GM21723 (cell line): ENCODE data around the gene MAL.

Experiments
- ATAC-seq: cut with Tn5 transposase; IDR thresholded peaks from one replicate; pipeline ENCODE4 v1.9.1; 2021; ENCODE audit warnings: mild to moderate bottlenecking, moderate library complexity; ENCODE audit not compliant: unreplicated experiment

MAL gene

DNA sequence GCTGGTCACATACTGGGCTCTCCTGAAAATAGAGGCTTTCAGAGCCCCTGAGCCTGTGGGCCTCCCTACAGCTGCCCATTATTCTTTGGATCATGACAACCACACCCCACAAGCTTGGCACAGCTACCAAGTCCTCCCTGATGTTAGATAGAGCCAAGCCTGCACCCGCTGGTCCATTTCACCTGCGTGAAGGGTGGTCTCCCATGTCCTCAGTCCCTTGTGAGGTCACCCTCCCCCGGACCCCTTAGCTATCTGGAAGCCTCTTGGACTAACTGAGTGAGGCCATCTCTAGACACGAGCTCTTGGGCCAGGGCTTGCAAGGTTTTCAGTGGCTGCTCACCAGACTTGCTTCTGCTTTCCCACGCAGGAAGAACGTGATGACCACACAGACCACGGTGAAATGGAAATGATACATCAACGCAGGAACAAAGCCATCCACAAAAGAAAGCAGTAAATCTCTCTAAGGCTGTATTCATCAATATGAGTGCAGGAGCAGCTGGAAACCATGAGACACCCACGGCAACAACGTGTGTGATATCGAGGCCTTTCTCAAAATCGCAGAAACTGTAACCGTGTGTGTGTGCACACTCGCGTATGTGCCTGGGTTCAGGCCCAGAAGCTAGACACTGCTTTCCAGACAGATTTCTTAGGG is 10.1 kb upstream of the MAL start:
- no peak for ATAC-seq

DNA sequence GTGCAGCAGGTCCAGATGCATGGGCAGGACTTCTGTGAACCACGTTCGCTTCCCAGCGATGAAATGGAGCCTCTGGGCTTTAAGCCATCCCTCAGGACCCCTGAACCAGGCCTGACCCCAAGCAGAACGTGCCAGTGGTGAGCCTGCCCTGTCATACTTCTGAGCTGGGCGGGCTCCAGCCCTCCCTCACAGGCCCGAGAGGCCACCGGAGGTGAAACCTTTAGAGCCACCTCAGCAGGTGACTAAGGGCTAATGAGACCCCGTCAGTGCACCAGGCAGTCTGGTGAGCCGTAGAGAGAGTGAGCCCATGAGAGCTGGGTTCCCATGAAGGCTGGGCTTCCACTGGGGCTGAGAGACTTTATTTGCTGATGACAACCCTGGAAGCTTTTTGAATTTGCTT is 8.9 kb upstream of the MAL start:
- ATAC-seq, result no peak

DNA sequence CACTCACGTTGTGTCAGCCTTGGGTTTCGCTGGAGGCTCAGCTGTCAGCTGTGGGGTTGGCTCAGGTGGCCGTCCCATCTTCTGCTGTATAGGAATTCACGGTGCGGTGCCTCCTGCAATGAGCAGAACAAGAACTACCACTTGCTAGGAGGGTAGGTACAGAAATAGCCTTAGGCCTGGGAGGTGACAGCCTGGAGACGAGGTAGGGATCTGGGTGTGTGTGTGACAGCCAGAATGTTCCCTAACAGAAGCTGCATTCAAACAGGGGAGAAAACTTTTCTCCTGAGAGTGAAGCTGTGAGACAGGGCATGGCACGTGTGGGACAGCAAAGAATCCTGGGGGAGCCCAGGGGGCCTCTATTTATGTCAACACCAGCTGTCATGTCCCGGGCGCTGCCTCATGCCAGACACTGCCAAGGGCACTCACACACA is 8.4 kb upstream of the MAL start:
- ATAC-seq, result no peak

DNA sequence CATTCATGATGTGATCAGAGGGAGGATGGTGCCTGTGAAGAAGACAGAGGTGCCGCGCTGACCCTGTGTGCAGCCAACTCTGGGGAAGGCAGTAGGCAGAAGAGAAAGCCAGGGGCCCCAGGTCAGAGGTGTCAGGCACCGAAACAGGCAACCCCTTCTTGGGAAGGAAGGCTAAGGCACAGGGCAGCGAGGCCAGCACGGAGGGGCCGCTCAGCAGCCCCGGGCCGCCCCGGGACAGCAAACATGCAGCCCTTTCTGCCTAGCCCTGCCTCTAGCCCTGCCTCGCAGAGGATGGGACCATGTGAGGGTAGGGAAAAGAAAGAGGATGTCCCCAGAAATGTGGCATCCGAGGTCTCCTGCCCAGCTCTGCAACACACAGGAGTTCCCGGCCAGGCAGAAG is 7.7 kb upstream of the MAL start:
- ATAC-seq, result no peak

DNA sequence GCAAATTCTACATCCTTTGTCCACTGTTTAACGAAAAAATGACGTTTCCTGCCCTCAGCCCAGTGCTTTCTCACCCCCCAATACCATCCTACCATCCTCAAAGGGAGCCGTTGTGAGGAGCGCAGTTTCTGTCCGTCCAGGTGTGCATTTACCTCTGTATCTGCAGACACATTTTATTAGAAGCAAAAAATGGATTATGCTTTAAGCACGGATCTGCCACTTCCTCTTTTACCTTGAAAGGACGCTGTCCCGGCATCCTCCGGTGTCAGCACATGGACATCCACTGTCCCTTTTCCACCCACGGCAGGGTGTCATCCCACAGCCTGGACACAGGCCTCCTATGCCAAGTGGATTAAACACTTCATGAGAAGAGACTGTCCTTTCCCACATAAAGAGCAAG is 7.2 kb upstream of the MAL start:
- ATAC-seq, result no peak

DNA sequence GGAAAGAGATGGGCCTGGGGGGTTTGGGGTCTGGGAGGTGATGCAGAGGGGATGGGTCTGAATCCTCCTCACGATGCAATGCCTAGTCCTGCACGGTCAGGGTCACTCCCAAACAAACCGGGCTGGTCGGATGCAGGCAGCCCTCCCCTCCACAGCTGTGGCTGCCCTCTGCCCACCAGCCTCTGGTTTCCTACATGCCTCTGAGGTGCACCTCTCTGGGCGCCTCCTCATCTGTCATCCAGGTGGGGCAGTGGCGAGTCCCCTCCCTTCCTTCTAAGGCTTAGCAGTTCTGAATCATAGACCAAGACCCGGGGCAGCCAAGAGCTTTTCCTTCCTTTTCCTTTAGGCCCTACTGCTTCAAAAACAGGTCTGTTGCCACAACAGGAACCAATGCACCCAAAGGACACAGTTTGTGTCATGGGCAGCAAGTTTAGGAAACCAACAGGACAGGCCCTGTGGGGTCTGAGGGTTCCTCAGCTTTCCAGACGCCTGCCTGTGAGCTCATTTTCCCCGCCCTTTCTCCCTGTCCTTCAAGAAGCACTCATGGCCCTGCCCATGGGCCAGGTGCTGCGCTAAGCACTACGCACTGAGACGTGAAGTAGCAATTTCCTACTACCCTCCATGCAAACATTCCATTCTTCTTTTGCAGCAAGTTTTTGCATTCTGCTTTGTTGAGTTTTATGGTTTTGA is 6.5 kb upstream of the MAL start:
- ATAC-seq, result no peak

DNA sequence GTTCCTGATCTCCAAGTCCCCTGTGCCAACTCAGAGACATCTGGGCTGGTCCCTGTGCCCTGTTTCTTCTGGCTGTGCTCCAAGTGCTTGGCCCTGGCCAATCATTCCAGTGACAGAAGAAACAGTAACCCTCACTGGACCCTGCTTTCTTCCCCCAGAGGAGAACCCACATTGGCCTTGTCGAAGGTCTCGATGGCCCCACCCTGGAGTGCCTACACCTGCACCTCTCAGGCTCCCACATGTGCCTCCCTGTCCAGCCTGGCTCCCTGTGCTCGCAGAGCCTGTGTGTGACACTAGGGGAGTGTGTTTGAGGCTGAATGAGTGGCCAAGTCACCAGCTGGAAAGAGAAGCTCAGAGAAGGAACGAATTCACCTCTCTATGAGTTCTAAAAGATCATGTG is 5.9 kb upstream of the MAL start:
- ATAC-seq, result no peak

DNA sequence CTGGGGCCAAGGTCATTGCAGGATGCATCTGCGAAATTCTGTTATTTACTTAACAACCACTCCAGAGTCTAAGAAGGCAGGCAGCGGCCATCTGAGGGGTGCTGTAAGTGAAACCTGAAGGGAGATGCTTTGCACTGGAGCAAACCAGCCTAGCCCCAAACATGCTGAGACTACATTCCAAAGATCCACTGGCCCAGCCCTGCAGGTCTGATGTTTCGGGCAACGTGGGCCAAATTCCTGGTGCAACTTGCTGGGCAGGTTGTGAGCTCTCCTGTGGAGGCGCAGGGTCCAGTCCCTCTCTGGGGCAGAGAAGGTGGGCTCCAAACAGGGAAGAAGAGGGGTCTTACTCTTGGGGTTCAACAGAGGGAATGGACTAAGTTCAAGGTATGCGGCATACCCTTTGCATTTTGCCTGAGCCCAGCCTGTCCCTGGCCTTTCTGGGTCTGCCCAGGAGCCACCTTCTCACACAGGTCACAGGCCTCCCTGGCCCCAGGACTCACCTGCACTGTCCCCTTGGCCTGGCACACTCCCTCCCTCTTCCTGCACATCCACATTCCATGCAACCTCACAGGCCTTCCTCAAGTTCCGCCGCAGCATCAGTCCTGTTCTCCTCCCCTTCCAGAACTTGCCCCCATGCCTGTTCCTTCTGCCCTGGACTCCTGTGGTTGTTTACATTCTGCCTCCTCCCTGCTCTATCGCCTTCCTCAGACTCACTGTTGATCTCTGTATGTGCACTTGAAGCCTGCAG is 5.1 kb upstream of the MAL start:
- ATAC-seq, result no peak

DNA sequence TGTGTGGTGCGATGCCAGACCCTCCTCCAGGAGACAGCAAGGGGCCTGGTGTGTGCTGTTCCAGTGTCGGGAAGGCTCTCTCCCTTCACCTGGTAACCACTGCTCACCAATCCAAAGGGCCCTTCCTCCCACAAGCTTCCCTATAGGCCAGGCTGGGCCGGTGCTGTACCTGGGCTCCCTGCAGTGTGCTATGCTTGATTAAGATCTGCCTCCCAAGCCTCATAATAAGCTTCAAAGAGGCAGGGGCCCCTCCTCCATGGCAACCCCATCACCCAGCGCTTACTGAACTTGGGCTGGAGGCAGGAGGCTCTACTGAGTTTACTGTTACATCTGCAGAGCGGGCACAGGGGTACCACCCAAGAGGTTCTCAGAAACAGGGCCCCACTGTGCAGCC is 4.5 kb upstream of the MAL start:
- no peak for ATAC-seq

DNA sequence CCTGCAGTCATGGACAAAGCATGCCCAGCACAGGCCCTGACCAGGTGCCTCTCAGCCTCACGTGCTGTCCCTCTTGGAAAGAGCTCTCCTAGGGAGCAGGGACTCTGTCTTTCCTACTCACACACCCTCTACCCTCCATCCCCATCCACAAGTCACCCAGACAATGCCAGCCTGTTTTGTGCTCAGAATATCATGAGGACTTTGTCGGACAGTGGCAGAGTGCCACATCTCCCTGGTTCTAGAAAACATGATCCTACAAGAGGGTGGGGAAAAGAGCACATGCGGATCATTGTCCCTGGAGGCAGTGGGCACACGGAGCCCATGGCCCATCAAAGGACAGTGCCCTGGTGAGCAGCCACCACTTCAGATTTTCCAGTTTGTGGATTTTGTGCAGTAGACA is 3.7 kb upstream of the MAL start:
- no peak for ATAC-seq

DNA sequence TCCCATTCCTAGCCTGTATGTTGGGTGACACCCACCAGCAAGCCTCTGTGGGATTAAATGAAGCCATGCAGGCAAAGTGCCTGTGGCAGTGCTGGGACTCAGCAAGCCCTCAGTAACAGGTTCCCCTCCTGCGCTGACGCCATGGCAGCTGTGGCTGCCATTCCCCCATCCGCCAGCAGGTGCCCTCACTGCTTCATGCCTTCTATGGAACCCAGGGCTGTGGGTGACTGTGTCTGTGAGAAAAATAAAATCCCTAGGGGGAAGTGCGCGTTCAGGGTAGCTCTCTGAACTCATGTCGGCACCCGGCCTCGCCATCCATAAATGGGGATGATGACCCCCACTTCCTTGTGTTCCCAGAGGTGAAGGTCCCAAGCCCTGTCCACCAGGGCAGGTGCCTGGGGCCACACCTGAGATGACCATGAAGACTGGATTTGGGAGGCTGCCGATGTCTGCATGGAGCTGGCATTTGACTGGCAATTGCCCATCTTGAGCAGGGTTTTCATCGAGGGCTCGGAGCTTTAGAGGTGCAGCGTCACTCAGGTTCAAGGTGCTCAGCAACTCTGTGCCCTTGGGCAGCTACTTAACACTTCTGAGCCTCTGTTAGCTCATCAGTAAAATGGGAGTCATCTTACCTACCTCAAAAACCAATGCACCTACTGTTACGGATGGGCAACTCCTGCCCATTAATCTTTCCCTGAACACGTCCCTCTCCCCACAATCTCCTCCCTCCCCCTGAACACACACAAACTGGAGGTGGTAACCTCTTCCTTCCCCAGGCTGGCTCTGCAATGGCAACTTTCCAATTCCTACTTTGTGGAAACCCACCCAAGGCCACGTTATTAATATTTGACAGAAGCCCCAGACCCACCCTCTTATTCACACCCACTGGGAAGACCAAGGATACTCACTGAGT is 2.9 kb upstream of the MAL start:
- peak; percentile 90 for ATAC-seq

DNA sequence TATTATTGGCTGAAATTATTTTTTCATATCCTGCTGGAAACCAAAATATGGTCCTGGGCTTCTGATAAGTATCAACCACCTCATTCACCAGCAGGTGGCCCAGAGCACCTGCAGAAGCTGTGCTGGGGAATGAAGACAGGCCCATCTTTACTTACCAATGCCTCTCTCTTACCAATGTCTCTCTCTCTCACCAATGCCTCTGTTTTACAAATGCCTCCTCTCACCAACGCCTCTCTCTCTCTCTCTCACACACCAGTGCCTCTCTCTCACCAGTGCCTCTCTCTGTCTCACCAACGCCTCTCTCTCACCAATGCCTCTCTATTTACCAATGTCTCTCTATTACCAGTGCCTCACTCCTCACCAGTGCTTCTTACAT is 2.3 kb upstream of the MAL start:
- ATAC-seq, result no peak

DNA sequence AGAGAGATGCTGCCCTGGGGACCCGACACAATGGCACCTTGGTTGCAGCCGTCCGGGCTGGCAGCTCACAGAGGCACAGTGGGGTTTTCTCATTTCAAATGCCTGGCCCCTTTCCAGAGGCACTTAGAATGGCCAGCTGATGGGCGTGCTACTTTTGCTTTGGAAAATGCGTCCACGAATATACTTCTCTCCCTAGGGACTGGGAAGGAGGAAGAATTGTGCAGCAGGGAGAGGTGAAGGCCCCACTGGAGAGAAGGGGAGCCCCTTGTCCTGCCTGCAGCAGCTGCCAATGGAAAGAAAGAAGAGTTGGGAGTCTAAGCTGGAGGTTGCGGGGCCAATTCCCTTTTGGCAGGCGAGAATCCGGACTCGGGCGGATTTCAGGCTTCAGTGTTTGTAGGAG is 1.1 kb upstream of the MAL start:
- no peak for ATAC-seq

DNA sequence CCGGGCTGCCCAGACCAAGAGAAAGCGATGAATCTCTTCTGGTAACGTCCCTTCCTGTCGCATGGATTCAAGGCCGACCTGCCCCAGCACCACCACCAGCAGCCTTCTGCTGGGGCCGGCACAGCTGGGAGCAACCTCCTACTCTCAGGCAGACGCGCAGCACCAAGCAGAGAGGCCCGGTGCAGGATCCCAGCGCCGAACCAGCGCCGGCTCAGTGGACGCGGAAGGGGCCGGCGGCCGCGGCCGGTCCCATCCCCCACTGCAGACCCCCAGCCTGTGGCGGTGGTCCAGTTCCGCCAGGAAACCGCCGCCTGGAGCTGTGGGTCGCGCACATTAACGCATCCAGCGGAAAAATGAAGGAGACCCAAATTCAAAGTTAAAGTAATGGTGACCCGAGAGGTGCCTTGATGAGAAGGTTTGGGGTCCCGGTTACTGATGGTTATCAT is 525 bp upstream of the MAL start:
- no peak for ATAC-seq

DNA sequence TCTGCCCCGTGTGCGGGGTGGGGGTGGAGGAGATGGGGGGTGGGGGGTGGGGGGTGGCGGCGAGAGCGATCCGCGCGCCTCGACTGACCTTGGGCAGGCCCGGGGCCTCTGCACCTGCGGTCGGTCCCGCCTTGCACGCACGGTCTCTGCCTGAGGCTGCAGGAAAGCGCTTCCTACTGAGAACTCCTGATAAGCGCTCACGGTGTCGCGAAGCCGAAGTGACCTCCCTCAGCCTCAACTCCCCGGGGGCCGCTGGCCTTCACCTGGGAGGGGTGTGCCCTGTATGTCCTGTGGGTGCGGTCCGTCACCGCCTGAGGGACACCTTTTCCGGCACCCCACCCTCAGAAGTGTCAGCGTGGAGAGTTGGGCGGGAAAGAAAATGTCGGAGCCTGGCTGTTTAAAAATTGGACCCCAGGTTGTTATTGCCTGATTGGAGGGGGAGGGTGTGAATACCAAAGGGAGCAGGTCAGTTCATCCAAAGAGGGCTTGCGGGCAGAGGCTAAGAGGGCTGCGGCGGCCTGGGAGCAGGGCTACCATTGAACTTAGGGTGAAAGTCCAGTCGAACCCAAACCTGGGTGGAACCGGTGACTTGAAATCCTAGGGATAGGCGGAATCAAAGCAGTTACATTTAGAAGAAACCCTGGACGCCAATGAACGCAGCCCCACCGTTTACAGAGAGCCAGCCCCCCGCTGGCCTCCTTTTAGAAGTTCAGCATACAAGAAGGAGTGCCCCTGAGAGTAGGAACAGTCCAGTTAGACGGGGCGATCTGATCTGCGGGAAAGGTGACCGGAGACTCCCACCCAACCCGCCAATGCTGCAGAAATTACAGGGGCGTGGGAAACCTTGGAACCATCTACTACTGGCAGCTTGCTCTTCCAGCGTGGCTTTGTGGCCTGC is 1.2 kb downstream of the MAL start:
- no peak for ATAC-seq

DNA sequence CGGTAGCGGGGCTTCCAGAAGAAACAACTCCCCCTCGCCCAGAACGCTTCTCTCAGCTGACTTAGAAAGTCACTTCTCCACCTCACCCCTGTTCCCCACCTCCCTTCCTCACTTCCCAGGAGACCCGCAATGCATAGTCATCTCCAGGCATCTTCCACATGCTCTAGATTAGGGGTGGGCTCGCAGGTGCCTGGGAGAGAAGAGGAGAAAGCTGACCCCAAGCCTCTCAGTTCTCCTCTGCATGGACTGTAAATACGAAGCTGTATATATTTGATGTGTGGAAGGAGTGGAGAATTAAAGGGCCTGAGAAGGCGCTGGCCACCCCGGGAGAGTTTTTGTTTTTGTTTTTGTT is 1.8 kb downstream of the MAL start:
- ATAC-seq, result no peak

DNA sequence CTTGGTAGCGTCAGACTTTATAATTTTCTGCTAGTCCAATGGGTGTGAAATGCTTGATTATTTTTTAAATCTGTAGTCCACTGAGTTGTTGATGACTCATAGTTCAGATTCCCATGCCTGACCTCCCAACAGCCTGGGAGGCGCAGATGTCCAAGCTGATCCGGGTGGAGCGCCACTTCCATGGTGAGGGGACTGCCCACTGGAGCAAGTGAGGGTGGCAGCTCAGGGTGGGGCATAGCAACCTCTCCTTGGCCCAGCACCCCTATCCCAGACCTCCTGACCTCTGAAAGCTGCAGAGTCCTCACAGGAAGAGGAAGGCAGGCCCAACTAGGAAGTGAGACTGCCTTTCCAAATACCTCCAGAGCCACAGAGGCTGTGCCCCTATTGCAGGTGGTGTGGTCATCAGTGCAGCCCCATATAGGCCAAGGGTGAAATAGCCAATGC is 4.4 kb downstream of the MAL start:
- ATAC-seq, result no peak

DNA sequence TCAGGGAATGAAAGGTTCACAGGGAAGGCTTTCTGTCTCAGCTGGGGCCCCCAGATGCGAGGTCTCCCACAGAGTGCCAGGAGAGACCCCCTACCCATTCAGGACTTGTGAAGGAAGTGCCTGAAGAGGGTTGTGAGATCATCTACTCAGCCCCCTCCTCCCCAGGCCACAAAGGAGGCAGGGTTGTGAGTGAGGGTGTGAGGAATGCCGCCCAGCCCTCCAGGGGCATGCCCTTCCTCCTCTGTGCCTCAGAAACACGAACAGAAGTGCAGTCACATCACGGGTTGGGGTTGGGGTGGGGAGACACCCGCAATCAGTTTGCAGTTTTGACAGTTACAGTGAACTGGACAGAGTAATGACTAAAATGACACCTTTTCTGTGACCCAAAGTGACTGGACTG is 5.0 kb downstream of the MAL start:
- no peak for ATAC-seq

DNA sequence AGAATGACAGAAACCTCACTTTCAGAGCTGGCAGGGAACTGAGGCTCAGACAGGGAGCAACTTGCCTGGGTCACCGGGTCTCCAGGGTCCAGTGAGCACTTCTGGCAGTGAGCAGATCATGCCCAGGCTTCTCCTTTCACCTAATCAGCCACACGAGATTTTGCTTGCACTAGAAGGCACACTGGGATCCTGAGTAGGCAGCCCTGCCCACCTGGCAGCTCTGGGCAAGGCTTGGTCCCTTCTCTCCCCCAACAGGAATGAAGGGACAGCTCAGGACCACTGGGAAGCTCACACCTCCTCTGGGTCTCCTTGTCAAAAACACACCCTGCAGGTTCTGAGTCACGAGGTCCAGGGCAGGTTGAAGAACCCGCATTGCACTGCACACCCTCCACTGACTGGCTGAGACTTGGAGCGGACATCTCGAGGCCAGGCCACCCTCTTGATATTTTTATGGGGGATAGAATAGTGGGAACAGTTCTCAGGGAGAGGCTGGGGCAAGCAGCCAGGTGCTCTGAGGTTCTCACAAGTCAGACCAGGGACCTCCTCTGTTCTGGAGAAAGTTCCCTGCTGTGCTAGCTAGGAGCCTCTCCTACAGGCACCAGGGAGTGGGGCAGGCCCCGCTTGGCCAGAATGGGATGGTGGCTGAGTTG is 5.7 kb downstream of the MAL start:
- no peak for ATAC-seq

DNA sequence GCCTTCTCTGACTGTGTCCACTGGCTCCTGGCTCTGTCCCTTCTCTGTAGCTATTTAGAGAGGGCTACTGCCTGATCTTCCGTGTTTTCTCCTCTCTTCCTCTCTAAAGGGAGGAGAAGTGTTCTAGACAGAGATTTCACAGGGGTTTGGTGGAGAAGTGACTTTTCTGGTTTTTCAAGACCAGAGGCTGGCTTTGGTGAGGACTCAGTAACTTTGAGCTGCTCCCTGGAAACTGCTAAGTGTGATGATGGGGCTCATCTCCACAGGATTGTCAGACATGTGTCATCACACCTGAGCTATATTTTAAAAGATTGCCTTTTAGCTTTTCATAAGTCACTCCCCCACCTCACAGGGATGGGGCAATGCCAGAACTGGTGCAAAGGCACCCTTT is 6.2 kb downstream of the MAL start:
- ATAC-seq, result no peak
